Thoracic aorta (tissue), 2 donors: ENCODE results near the gene ATXN3L. TPM values are rescaled to one million over a fixed set of nuclear protein-coding genes. Genes with fewer than 3 reads are reported as not detected.
"Not testable (repeated sequence)": the region's sequence is repeated elsewhere in the genome, so short reads cannot be mapped to it uniquely, and the experiment has no call there.

Experiments
- ATAC-seq: fragments of 150-250 bp; one replicate; pipeline ENCODE4 v1.8.0; 2017; ENCODE audit warnings: low read depth; ENCODE audit not compliant: insufficient number of reproducible peaks, low FRiP score
- DNase-seq: peaks from one replicate; pipeline ENCODE4 v3.0.0-alpha.2; 2020; ENCODE audit warnings: low spot score
- H3K27ac ChIP-seq, 2 donors: fragments of 200-600 bp; sonication (generic); 1 replicate in 1 of 2; 2 replicates in 1 of 2; pipeline ENCODE4 v1.5.1; 2016; ENCODE audit warnings: mild to moderate bottlenecking in 2 of 2, moderate library complexity in 2 of 2
- H3K27me3 ChIP-seq: fragments of 200-600 bp; sonication (generic); replicated peaks from 2 replicates; pipeline ENCODE4 v1.6.0; 2016; ENCODE audit warnings: mild to moderate bottlenecking; ENCODE audit not compliant: insufficient read depth
- H3K36me3 ChIP-seq: fragments of 200-600 bp; sonication (generic); one replicate; pipeline ENCODE4 v1.5.1; 2016
- H3K4me1 ChIP-seq, 2 donors: fragments of 200-600 bp; sonication (generic); 1 replicate in 1 of 2; 2 replicates in 1 of 2; pipeline versions ENCODE4 v1.5.1 to v1.6.0; 2016; ENCODE audit warnings: low read depth in 2 of 2, mild to moderate bottlenecking in 1 of 2; ENCODE audit not compliant: control insufficient read depth in 1 of 2
- H3K4me3 ChIP-seq: fragments of 200-600 bp; sonication (generic); 2 replicates; pipeline ENCODE4 v1.5.1; 2016; ENCODE audit warnings: mild to moderate bottlenecking
- H3K9me3 ChIP-seq: fragments of 200-600 bp; sonication (generic); 2 replicates; pipeline ENCODE4 v1.5.1; 2016
- total RNA-seq, 2 donors: library from RNA; depleted of rRNA; stranded (reverse); fragments of >200 nt; gene quantifications; one replicate each; pipeline versions ENCODE4 v1.1.0 to v1.2.3, GENCODE V29; 2016
- TF ChIP-seq, protein P1 (sequence below): fragments of 200-600 bp; sonication (generic); IDR thresholded peaks from one replicate; pipeline ENCODE4 v1.5.1; 2019; ENCODE audit warnings: antibody characterized with exemption

ATXN3L gene
- total RNA-seq, 2 donors from 2014 or later, result not detected

GRCh38 chrX:13311560-13311959 lies 8.3 kb downstream of the ATXN3L start:
- Histone ChIP-seq H3K4me3 (no peak overlapping the region), H3K27me3 (no peaks in the 10 kb centered on the region), H3K4me1 (no peaks in the 10 kb centered on the region), H3K9me3 (no peaks in the 10 kb centered on the region), H3K36me3 (no peaks in the 10 kb centered on the region), H3K27ac (no peak overlapping the region)
- no peak for DNase-seq
- ATAC-seq, result no peak
- TF ChIP-seq, protein P1, sequence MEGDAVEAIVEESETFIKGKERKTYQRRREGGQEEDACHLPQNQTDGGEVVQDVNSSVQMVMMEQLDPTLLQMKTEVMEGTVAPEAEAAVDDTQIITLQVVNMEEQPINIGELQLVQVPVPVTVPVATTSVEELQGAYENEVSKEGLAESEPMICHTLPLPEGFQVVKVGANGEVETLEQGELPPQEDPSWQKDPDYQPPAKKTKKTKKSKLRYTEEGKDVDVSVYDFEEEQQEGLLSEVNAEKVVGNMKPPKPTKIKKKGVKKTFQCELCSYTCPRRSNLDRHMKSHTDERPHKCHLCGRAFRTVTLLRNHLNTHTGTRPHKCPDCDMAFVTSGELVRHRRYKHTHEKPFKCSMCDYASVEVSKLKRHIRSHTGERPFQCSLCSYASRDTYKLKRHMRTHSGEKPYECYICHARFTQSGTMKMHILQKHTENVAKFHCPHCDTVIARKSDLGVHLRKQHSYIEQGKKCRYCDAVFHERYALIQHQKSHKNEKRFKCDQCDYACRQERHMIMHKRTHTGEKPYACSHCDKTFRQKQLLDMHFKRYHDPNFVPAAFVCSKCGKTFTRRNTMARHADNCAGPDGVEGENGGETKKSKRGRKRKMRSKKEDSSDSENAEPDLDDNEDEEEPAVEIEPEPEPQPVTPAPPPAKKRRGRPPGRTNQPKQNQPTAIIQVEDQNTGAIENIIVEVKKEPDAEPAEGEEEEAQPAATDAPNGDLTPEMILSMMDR, result no peak

- TF ChIP-seq, protein P1, result no peak
- Histone ChIP-seq H3K9me3 (no peaks in the 10 kb centered on the region), H3K36me3 (no peaks in the 10 kb centered on the region), H3K27me3 (no peaks in the 10 kb centered on the region), H3K4me3 (no peak overlapping the region), H3K27ac (no peak overlapping the region), H3K4me1 (no peaks in the 10 kb centered on the region)
- DNase-seq (no peak), ATAC-seq (no peak)
Observed at GRCh38 chrX:13309631-13310030, 10.2 kb downstream of the ATXN3L start.

DNA sequence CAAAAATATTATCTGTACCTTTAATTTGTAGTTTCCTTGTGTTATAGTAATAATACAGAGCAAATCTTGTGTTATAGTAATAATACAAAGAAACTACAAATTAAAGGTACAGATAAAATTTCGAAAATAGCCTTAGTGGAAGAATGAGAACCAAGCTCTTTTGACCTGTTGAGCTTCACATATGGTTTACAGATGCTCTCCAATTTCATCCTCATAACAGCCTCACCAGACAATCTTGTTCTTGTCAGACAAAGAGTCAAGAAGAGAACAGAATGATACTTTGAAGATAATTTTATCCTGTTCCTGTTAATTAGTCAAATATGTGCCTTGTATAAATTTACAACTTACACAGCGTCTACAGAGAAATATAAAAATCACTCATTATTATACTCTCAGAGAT lies 12.8 kb downstream of the ATXN3L start:
- no peak for ATAC-seq
- Histone ChIP-seq H3K4me1 (no peaks in the 10 kb centered on the region), H3K27me3 (no peaks in the 10 kb centered on the region), H3K27ac (no peak overlapping the region), H3K9me3 (no peaks in the 10 kb centered on the region), H3K4me3 (no peak overlapping the region), H3K36me3 (no peaks in the 10 kb centered on the region)
- TF ChIP-seq, protein P1, result no peak
- no peak for DNase-seq

DNA sequence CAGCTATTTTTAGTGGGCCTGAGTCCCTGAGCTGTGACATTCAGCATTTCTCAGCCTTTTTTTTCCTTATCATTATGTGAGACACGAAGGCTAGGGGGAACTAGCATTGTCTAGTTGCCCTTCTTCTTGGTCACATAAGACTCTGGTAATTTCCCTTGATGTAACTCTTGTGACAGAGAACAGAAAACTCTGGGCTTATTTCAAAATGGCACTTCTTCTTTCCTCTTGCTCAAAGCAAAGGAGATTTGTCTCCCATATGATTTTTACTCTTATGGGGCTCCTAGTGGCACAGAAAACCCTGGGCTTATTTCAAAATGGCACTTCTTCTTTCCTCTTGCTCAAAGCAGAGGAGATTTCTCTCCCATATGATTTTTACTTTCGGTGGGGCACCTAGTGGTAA lies 14.7 kb downstream of the ATXN3L start:
- H3K36me3 ChIP-seq, result no peaks in the 10 kb centered on the region
- H3K9me3 ChIP-seq, result no peaks in the 10 kb centered on the region

DNA sequence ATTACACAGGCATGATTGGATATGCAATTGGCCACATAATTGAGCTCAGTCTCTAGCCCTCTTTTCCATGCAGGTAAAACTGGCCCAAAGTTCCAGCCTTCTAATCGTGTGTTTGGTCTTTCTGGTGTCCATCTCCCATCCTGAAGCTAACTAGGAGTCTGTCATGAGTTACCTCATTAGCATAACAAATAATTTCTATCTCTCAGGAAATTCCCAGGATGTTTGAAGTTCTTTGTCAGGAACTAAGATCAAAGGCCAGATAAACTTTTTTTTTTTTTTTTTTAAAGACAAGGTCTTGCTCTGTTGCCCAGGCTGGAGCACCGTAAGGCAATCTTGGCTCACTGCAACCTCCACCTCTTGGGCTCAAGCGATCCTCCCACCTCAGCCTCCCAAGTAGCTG lies 15.8 kb downstream of the ATXN3L start:
- Histone ChIP-seq H3K27ac (no peak overlapping the region), H3K9me3 (no peaks in the 10 kb centered on the region), H3K27me3 (no peaks in the 10 kb centered on the region), H3K36me3 (no peaks in the 10 kb centered on the region), H3K4me3 (no peak overlapping the region), H3K4me1 (peaks cover 0 to 5% of the 10 kb centered on the region in 2 donors)
- DNase-seq (no peak), ATAC-seq (no peak)
- TF ChIP-seq, protein P1, result no peak

More for the DNA sequence above, 14.7 kb downstream of the ATXN3L start:
- no peak overlapping the region for H3K4me3 ChIP-seq
- no peak for DNase-seq
- H3K27me3 ChIP-seq, result no peaks in the 10 kb centered on the region
- no peak overlapping the region for H3K27ac ChIP-seq
- H3K4me1 ChIP-seq, result no peaks in the 10 kb centered on the region
- no peak for ATAC-seq
- TF ChIP-seq, protein P1, result no peak

- H3K9me3 ChIP-seq, ATAC-seq, H3K4me3 ChIP-seq, H3K27me3 ChIP-seq, H3K36me3 ChIP-seq, DNase-seq, H3K4me1 ChIP-seq, H3K27ac ChIP-seq: not testable (repeated sequence)
Observed at GRCh38 chrX:13303248-13303647, 16.6 kb downstream of the ATXN3L start.
